SU-DHL-6 (cell line): Measurements from ENCODE around the gene AMH.

Experiments
- EZH2phosphoT487 ChIP-seq: fragments of 200-600 bp; sonication (generic), shearing (Covaris generic); conservative IDR thresholded peaks from 2 replicates; pipeline ENCODE4 v1.6.1; 2018; ENCODE audit warnings: mild to moderate bottlenecking, antibody characterized with exemption, low read length, moderate library complexity, mixed read lengths
- TF ChIP-seq, protein P1 (sequence below): fragments of 200-600 bp; sonication (generic); IDR thresholded peaks from one replicate; pipeline ENCODE4 v1.5.1; 2017; ENCODE audit warnings: antibody characterized with exemption, mild to moderate bottlenecking, low read length, moderate library complexity; ENCODE audit not compliant: insufficient read depth, poor library complexity, severe bottlenecking

DNA sequence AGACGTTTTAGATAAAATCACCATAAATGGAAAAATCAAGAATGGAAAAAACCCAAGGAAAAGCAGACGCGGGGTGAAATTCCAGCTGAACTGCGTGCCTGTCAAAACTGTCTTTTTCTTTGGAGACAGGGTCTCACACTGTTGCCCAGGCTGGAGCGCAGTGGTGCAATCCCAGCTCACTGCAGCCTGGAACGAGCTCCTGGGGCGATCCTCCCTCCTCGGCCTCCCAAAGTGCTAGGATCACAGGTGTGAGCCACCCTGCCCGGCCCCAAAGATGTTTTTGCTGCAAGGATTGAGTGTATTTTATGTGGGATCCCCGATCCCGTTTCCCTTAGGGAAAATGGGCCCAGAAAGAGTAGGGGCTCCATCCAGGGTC, 33.7 kb downstream of the AMH start:
- TF ChIP-seq, protein P1, sequence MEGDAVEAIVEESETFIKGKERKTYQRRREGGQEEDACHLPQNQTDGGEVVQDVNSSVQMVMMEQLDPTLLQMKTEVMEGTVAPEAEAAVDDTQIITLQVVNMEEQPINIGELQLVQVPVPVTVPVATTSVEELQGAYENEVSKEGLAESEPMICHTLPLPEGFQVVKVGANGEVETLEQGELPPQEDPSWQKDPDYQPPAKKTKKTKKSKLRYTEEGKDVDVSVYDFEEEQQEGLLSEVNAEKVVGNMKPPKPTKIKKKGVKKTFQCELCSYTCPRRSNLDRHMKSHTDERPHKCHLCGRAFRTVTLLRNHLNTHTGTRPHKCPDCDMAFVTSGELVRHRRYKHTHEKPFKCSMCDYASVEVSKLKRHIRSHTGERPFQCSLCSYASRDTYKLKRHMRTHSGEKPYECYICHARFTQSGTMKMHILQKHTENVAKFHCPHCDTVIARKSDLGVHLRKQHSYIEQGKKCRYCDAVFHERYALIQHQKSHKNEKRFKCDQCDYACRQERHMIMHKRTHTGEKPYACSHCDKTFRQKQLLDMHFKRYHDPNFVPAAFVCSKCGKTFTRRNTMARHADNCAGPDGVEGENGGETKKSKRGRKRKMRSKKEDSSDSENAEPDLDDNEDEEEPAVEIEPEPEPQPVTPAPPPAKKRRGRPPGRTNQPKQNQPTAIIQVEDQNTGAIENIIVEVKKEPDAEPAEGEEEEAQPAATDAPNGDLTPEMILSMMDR, result no peak
- no peak for TF ChIP-seq EZH2phosphoT487
